ENCODE results near the gene BMS1.

The BMS1 gene

DNA sequence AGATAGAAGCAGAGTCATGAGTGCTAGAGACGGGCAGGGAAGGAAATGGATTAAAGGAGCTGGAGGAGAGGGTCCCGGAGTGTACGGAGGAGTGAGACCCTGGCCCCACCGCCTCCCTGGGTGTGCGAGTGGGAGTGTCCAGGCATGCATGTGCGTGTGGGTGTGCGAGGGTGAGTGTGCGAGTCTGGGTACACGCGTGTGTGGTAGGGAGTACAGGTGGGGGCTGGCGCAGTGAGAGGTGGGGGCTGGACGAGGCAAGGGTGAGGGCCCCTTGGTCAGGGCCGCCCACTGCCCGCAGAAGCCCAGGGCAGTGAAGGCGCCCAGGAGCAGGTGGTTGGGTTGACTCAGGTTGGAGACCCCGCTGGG, 97.6 kb downstream of the BMS1 start:
- no peak for DNase-seq
- no peak for TF ChIP-seq GATA1 (IDR thresholded peaks at IDR 0.05; ENCODE audit: low read depth, low read length)
- TF ChIP-seq POLR2A (IDR thresholded peaks at IDR 0.05; ENCODE audit: low read length) = no peak

DNA sequence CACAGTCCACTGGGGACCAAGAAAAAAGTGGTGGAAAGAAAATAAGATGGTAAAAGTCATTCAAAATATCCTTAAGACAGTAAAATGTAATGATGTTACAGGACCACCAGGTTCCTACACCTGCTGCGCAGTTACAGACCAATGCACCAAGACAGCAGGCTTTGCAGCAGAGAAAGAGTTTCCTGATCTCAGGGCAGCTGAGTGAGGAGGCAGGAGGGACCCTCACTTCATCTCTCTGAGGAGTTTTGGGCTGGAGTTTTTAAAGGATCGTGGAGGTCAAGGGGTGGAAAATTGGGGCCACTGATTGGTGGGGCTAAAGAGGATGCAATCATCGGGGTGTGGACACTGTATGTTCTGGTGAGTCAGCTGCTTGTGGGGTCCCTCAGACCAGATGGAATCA, 100.0 kb downstream of the BMS1 start:
- no peak for DNase-seq
- TF ChIP-seq POLR2A (IDR thresholded peaks at IDR 0.05; ENCODE audit: low read length) = no peak

Measured in erythroblast (primary cell).